Prostate gland (tissue), 2 donors: Measurements from ENCODE around the gene EFEMP2. TPM values are rescaled to one million over a fixed set of nuclear protein-coding genes. Genes with fewer than 3 reads are reported as not detected.

Source experiments
- DNase-seq: peaks from one replicate; pipeline ENCODE4 v3.0.0-alpha.2; 2019; ENCODE audit warnings: low spot score
- H3K27ac ChIP-seq, 2 donors: fragments of 200-600 bp; sonication (generic); 2 replicates each; pipeline ENCODE4 v1.5.1; 2017 to 2019
- H3K27me3 ChIP-seq: fragments of 200-600 bp; sonication (generic); replicated peaks from 2 replicates; pipeline ENCODE4 v1.5.1; 2019; ENCODE audit not compliant: insufficient read depth
- H3K36me3 ChIP-seq, 2 donors: fragments of 200-600 bp; sonication (generic); 1 replicate in 1 of 2; 2 replicates in 1 of 2; pipeline versions ENCODE4 v1.5.1 to v1.8.1; 2017 to 2019
- H3K4me1 ChIP-seq: fragments of 200-600 bp; sonication (generic); replicated peaks from 2 replicates; pipeline ENCODE4 v1.5.1; 2019
- H3K4me3 ChIP-seq, 2 donors: fragments of 200-600 bp; sonication (generic); 2 replicates each; pipeline ENCODE4 v1.5.1; 2017 to 2019
- H3K9me3 ChIP-seq: fragments of 200-600 bp; sonication (generic); 2 replicates; pipeline ENCODE4 v1.5.1; 2017
- POLR2A ChIP-seq: fragments of 450-650 bp; IDR thresholded peaks from one replicate; pipeline ENCODE4 v1.6.1; 2016; ENCODE audit warnings: antibody characterized with exemption, mild to moderate bottlenecking
- POLR2AphosphoS5 ChIP-seq: sonication (generic); formaldehyde crosslinking; IDR thresholded peaks from one replicate; pipeline ENCODE4 v1.6.1; 2017; ENCODE audit warnings: antibody characterized with exemption
- WGBS: methylation state at CpG from one replicate; pipeline ENCODE4 v1.1.5; 2018; 5-methylcytosine and 5-hydroxymethylcytosine counted together
- intact Hi-C: fragments of 100-400 bp; cut with DNase I; formaldehyde crosslinking; loops from one replicate; pipeline ENCODE4 v1.14.2; 2022
- total RNA-seq, 2 donors: library from RNA; depleted of rRNA; stranded (reverse); fragments of >200 nt; gene quantifications; one replicate each; pipeline ENCODE4 v1.1.0, GENCODE V29; 2016
- TF ChIP-seq, protein P1 (sequence below), 4 experiments: fragments of 200-600 bp in 2 of 4; fragments of 450-650 bp in 2 of 4; sonication (generic) in 2 of 4; IDR thresholded peaks; 1 replicate in 3 of 4; 2 replicates in 1 of 4; pipeline ENCODE4 v1.5.1; 2016 to 2019; ENCODE audit warnings: antibody characterized with exemption in 4 of 4, mild to moderate bottlenecking in 2 of 4, moderate library complexity in 2 of 4

The EFEMP2 gene
- total RNA-seq, 2 donors from 2014 or later, result 40.0 to 84.5 TPM

- Histone ChIP-seq H3K27me3 (no peaks in the 10 kb centered on the region), H3K27ac (no peak overlapping the region), H3K4me3 (no peak overlapping the region), H3K36me3 (peaks cover 8 to 35% of the 10 kb centered on the region in 2 donors), H3K9me3 (no peaks in the 10 kb centered on the region), H3K4me1 (peaks cover 5% of the 10 kb centered on the region)
- TF ChIP-seq, protein P1, sequence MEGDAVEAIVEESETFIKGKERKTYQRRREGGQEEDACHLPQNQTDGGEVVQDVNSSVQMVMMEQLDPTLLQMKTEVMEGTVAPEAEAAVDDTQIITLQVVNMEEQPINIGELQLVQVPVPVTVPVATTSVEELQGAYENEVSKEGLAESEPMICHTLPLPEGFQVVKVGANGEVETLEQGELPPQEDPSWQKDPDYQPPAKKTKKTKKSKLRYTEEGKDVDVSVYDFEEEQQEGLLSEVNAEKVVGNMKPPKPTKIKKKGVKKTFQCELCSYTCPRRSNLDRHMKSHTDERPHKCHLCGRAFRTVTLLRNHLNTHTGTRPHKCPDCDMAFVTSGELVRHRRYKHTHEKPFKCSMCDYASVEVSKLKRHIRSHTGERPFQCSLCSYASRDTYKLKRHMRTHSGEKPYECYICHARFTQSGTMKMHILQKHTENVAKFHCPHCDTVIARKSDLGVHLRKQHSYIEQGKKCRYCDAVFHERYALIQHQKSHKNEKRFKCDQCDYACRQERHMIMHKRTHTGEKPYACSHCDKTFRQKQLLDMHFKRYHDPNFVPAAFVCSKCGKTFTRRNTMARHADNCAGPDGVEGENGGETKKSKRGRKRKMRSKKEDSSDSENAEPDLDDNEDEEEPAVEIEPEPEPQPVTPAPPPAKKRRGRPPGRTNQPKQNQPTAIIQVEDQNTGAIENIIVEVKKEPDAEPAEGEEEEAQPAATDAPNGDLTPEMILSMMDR (IDR thresholded peaks at IDR 0.05), result no peak
- TF ChIP-seq POLR2AphosphoS5 (no peak), POLR2A (no peak)
- no peak for DNase-seq
- intact Hi-C loops, result no loop called here
- 82% methylated on average over 6 of the region's 6 CpGs for WGBS
Observed at GRCh38 chr11:65853246-65853979, 19.2 kb downstream of the EFEMP2 start.

- no peak overlapping the region for H3K27ac ChIP-seq
- H3K9me3 ChIP-seq, result no peaks in the 10 kb centered on the region
- no peak for DNase-seq
- no peaks in the 10 kb centered on the region for H3K27me3 ChIP-seq
- intact Hi-C loops, result no loop called here
- WGBS, result 88% methylated on average over 33 of the region's 33 CpGs
- H3K36me3 ChIP-seq, result peaks cover 8 to 35% of the 10 kb centered on the region in 2 donors
- H3K4me3 ChIP-seq, result no peak overlapping the region
- TF ChIP-seq POLR2AphosphoS5, result no peak
- TF ChIP-seq, protein P1 (IDR thresholded peaks at IDR 0.05), result no peak
- TF ChIP-seq POLR2A, result no peak
- H3K4me1 ChIP-seq, result peaks cover 5% of the 10 kb centered on the region
Observed at GRCh38 chr11:65852508-65853245, 19.9 kb downstream of the EFEMP2 start.

DNA sequence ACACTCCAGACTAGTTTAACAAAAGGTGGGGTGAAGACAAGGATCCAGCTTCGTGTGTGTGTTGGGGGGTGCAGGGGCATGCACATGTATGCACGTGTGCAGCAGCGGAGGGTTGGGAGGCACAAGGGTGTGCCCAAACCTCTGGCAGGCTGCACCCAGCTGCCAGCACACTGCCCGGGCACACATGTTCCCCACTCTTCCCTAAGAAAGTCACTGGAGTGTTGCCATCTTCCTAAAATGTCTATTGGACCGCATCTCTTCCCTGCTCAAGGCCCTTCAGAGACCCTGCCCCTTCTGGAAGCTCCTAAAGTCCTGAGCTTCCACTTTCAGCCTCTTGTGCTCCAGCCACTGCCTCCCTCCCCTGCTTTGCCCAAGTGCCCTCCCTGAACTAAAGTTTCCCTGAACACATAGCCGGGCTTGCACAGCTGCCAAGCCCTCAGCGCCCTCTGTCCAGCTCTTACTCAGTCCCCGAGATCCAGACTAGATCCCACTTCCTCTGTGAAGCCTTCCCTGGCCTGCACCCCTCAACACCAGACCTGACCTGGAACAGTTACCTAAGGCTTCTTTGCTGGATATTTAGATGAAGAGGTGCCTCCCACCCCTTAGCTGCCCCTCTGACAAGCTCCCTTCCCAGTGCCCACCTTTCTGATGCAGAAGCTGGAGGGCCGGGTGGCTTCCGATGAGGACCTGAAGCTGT, 20.6 kb downstream of the EFEMP2 start:
- peaks cover 8 to 35% of the 10 kb centered on the region in 2 donors for H3K36me3 ChIP-seq
- WGBS, result 83% methylated on average over 10 of the region's 10 CpGs

GRCh38 chr11:65851083-65851579, 21.5 kb downstream of the EFEMP2 start:
- H3K9me3 ChIP-seq, result no peaks in the 10 kb centered on the region
- H3K36me3 ChIP-seq, result peaks cover 8 to 34% of the 10 kb centered on the region in 2 donors
- no peak overlapping the region for H3K27ac ChIP-seq
- intact Hi-C loops, result no loop called here
- no peak overlapping the region for H3K4me3 ChIP-seq
- TF ChIP-seq POLR2A (no peak), POLR2AphosphoS5 (no peak)
- TF ChIP-seq, protein P1 (IDR thresholded peaks at IDR 0.05), result no peak
- H3K4me1 ChIP-seq, result peaks cover 2% of the 10 kb centered on the region
- whole genome bisulfite sequencing, result 88% methylated on average over 11 of the region's 14 CpGs
- H3K27me3 ChIP-seq, result no peaks in the 10 kb centered on the region
- no peak for DNase-seq

More for the DNA sequence above, 20.6 kb downstream of the EFEMP2 start:
- intact Hi-C loops, result no loop called here
- no peak for TF ChIP-seq POLR2A
- TF ChIP-seq, protein P1 (IDR thresholded peaks at IDR 0.05), result no peak
- DNase-seq, result no peak
- no peaks in the 10 kb centered on the region for H3K27me3 ChIP-seq
- H3K4me3 ChIP-seq, result no peak overlapping the region
- no peak overlapping the region for H3K27ac ChIP-seq
- no peaks in the 10 kb centered on the region for H3K9me3 ChIP-seq
- peaks cover 5% of the 10 kb centered on the region for H3K4me1 ChIP-seq
